GM12878 (cell line): ENCODE results near the gene CLNK. TPM values are rescaled to one million over a fixed set of nuclear protein-coding genes. Genes with fewer than 3 reads are reported as not detected.

Experiments used
- ATAC-seq: fragments of 200-7000 bp; cut with Tn5 transposase; 3 replicates; pipeline ENCODE4 v1.9.1; 2020; ENCODE audit warnings: mild to moderate bottlenecking, moderate library complexity
- BruUV-seq: library from RNA; stranded (reverse); fragments of 400-500 nt; replicated peaks from 2 replicates; lab custom pipeline; 2021; lab: Mats Ljungman, UMichigan
- CTCF ChIA-PET: fragments of 300-600 bp; sonication (Branson Sonifier 250); formaldehyde crosslinking; extraction: SDS; loops from one replicate; lab custom pipeline; 2021; ENCODE audit warnings: inconsistent platforms; lab: Yijun Ruan, JAX
- POLR2A ChIA-PET: fragments of 350-600 bp; formaldehyde crosslinking; extraction: SDS; loops from one replicate; lab custom pipeline; 2021; ENCODE audit warnings: inconsistent platforms; lab: Charles Lee
- RAD21 ChIA-PET: fragments of 300-600 bp; sonication (Branson Sonifier 250); formaldehyde crosslinking; loops from one replicate; lab custom pipeline; 2023; ENCODE audit warnings: antibody characterized with exemption; ENCODE audit not compliant: unreplicated experiment; lab: Charles Lee
- SMC1A ChIA-PET: fragments of 300-600 bp; sonication (Branson Sonifier 250); formaldehyde crosslinking; loops from one replicate; lab custom pipeline; 2023; ENCODE audit not compliant: unreplicated experiment, uncharacterized antibody; lab: Charles Lee
- DNase-seq: peaks from one replicate; pipeline ENCODE4 v3.0.0-alpha.2; 2011; ENCODE audit warnings: low read depth, low spot score
- FAIRE-seq: peaks from 3 replicates; lab custom pipeline; 2011; peaks lifted over from hg19 to GRCh38; lab: Jason Lieb, UNC
- H2AFZ ChIP-seq: 2 replicates; pipeline ENCODE4 v1.6.0; 2011; ENCODE audit warnings: low read depth, low read length, control low read depth; ENCODE audit not compliant: control insufficient read depth
- H3K27ac ChIP-seq: 2 replicates; pipeline ENCODE4 v1.5.1; 2011; ENCODE audit warnings: control low read depth; ENCODE audit not compliant: control insufficient read depth, insufficient read depth
- H3K27me3 ChIP-seq, 2 experiments: replicated peaks in 1 of 2; 2 replicates each; pipeline versions ENCODE4 v1.6.0 to v1.6.1; 2011; ENCODE audit warnings: low read length in 1 of 2; ENCODE audit not compliant: control insufficient read depth in 2 of 2, insufficient read depth in 2 of 2
- H3K36me3 ChIP-seq, 2 experiments: 2 replicates each; pipeline ENCODE4 v1.5.1; 2011; ENCODE audit warnings: low read length in 1 of 2; ENCODE audit not compliant: control insufficient read depth in 2 of 2, insufficient read depth in 2 of 2
- H3K4me1 ChIP-seq: 2 replicates; pipeline ENCODE4 v1.6.1; 2011; ENCODE audit warnings: mild to moderate bottlenecking, low read length, moderate library complexity, mixed read lengths; ENCODE audit not compliant: control insufficient read depth, insufficient read depth
- H3K4me2 ChIP-seq: 2 replicates; pipeline ENCODE4 v1.6.0; 2011; ENCODE audit warnings: control low read depth; ENCODE audit not compliant: control insufficient read depth, insufficient read depth
- H3K4me3 ChIP-seq: fragments of 200-600 bp; sonication (generic); 2 replicates; pipeline ENCODE4 v1.5.1; 2016
- H3K79me2 ChIP-seq: 2 replicates; pipeline ENCODE4 v1.6.0; 2011; ENCODE audit warnings: low read length; ENCODE audit not compliant: control insufficient read depth, insufficient read depth
- H3K9ac ChIP-seq: 2 replicates; pipeline ENCODE4 v1.8.0; 2011; ENCODE audit warnings: low read length, control low read depth, mixed read lengths; ENCODE audit not compliant: control insufficient read depth, insufficient read depth
- H3K9me3 ChIP-seq: replicated peaks from 3 replicates; pipeline ENCODE4 v1.5.1; 2011; ENCODE audit warnings: mild to moderate bottlenecking, low read length; ENCODE audit not compliant: control insufficient read depth, insufficient read depth
- H4K20me1 ChIP-seq: 2 replicates; pipeline ENCODE4 v1.6.0; 2011; ENCODE audit not compliant: control insufficient read depth, insufficient read depth
- BACH1 ChIP-seq: fragments of 450-650 bp; IDR thresholded peaks from 2 replicates; pipeline ENCODE4 v1.6.1; 2017; ENCODE audit warnings: mild to moderate bottlenecking, borderline replicate concordance
- CREM ChIP-seq: IDR thresholded peaks from 2 replicates; pipeline ENCODE4 v1.6.1; 2014; ENCODE audit warnings: antibody characterized with exemption, low read depth
- MEF2A ChIP-seq: IDR thresholded peaks from 2 replicates; pipeline ENCODE4 v1.6.1; 2011; ENCODE audit warnings: low read depth, mild to moderate bottlenecking, low read length, moderate library complexity; ENCODE audit not compliant: insufficient read depth
- NFIC ChIP-seq: IDR thresholded peaks from 2 replicates; pipeline ENCODE4 v1.6.1; 2012; ENCODE audit warnings: low read depth, mild to moderate bottlenecking, inconsistent platforms, low read length, moderate library complexity
- POU2F2 ChIP-seq: IDR thresholded peaks from 3 replicates; pipeline ENCODE4 v1.6.1; 2011; ENCODE audit warnings: low read depth, mild to moderate bottlenecking, low read length, borderline replicate concordance
- RUNX3 ChIP-seq: IDR thresholded peaks from 2 replicates; pipeline ENCODE4 v1.6.1; 2012; ENCODE audit warnings: low read length, inconsistent platforms
- ZNF384 ChIP-seq: IDR thresholded peaks from 2 replicates; pipeline ENCODE4 v1.6.1; 2012; ENCODE audit warnings: low read depth, mild to moderate bottlenecking, low read length, improper control_type of control experiment, borderline replicate concordance
- WGBS: methylation state at CpG from one replicate; pipeline ENCODE4 v1.1.6; 2016; ENCODE audit warnings: low lambda C conversion rate; ENCODE audit not compliant: insufficient replicate concordance, insufficient coverage; ENCODE audit errors: missing lambda C conversion rate; 5-methylcytosine and 5-hydroxymethylcytosine counted together
- in situ Hi-C: fragments of 300-500 bp; cut with MboI; formaldehyde crosslinking; loops from 9 replicates; pipeline ENCODE4 v1.14.3; 2018; ENCODE audit warnings: mixed read lengths
- intact Hi-C: fragments of 100-400 bp; cut with micrococcal nuclease; formaldehyde crosslinking; loops from one replicate; pipeline ENCODE4 v1.14.2; 2022; ENCODE audit not compliant: unreplicated experiment
- polyA plus RNA-seq, 11 experiments: library from polyadenylated mRNA; depleted of rRNA in 4 of 11; unstranded in 6 of 11; stranded (reverse) in 5 of 11; fragments of >200 nt; fragmentation: Nextera tagmentation in 4 of 11; fragmentation: Illumina TruSeq in 1 of 11; extraction: Ambion mirVana in 4 of 11; extraction: Trizol in 1 of 11; gene quantifications; 1 replicate in 1 of 11; 2 replicates in 10 of 11; pipeline versions ENCODE4 v1.2.1 to v1.2.3, GENCODE V29; 2011 to 2016; ENCODE audit warnings: inconsistent platforms in 2 of 11, missing spikeins in 2 of 11, low read depth in 1 of 11
- total RNA-seq, 4 experiments: library from RNA; depleted of rRNA in 3 of 4; stranded (reverse); fragments of >200 nt in 3 of 4; fragmentation: Illumina TruSeq in 1 of 4; extraction: Trizol in 1 of 4; gene quantifications; 2 replicates each; pipeline versions ENCODE4 v1.2.1 to v1.2.3, GENCODE V29; 2013 to 2021

CLNK gene
- total and polyA plus RNA-seq, 10 of the 15 experiments (the other 5 are each of a cell fraction or from before 2014, with no cell fraction given) = 2.1 to 14.3 (median 2.7) TPM

- H3K4me1 ChIP-seq = peaks cover 24% of the 10 kb centered on the region
- H4K20me1 ChIP-seq = no peaks in the 10 kb centered on the region
- H3K27me3 ChIP-seq = no peaks in the 10 kb centered on the region
- H2AFZ ChIP-seq = 0 out of 2 replicates have a peak overlapping the region, but pooled peaks have one; percentile 23
- in situ Hi-C loops = no loop called here
- no peak overlapping the region for H3K4me3 ChIP-seq
- H3K36me3 ChIP-seq = no peaks in the 10 kb centered on the region
- BruUV-seq = no TSS peak
- DNase-seq (no peak), FAIRE-seq (peak; percentile 85), ATAC-seq (peak; percentile 88)
- no peak overlapping the region for H3K9ac ChIP-seq
- WGBS = 20% methylated on average over 4 of the region's 4 CpGs
- SMC1A ChIA-PET = interaction anchor here (1.1 to 1.7 kb wide), 4 partner anchors 20 to 42 kb away, joined by 3 to 7 read pairs (median 3); partner anchors contain the start of gene CLNK
- H3K9me3 ChIP-seq = peaks cover 5% of the 10 kb centered on the region; the same call in 2 of the 3 replicates
- peak overlapping the region; percentile 39; the same call in 1 of the 2 replicates for H3K27ac ChIP-seq
- RAD21 ChIA-PET = interaction anchor here (1.2 kb wide), 1 partner anchor 41 kb away, joined by 3 read pairs; no protein-coding TSS in a partner anchor
- peak overlapping the region; percentile 50; the same call in 1 of the 2 replicates for H3K4me2 ChIP-seq
- TF ChIP-seq RUNX3 (peak; percentile 28; the same call in 1 of the 2 replicates), POU2F2 (peak; percentile 85; the same call in 2 of the 3 replicates), ZNF384 (peak; percentile 47; the same call in 1 of the 2 replicates), CREM (no peak), BACH1 (no peak), NFIC (0 out of 2 replicates have a peak, but pooled peaks have one; percentile 16), MEF2A (no peak)
- TF ChIP-seq, all 136 proteins: peak for 4
- no peaks in the 10 kb centered on the region for H3K79me2 ChIP-seq
- ChIA-PET POLR2A (interaction anchor here (0.6 to 0.9 kb wide), 4 partner anchors 11 to 96 kb away, joined by 3 to 7 read pairs (median 4); no protein-coding TSS in a partner anchor), CTCF (interaction anchor here (0.6 kb wide), 1 partner anchor 1142 kb away, joined by 3 read pairs; no protein-coding TSS in a partner anchor)
- intact Hi-C loops = no loop called here
Measured at GRCh38 chr4:10722957-10723356, 38.4 kb upstream of the CLNK start.
